Hematopoietic multipotent progenitor cell treated with erythropoietin and hydrocortisone succinate and interleukin-3 and kit ligand, for 17 days (in vitro differentiated cells): ENCODE data around the gene HMGCL.
A peak's percentile ranks its signal among the peaks of the same experiment; 100 is the strongest.
"Not testable (repeated sequence)": the region's sequence is repeated elsewhere in the genome, so short reads cannot be mapped to it uniquely, and the experiment has no call there.

ENCODE experiments used
- DNase-seq: peaks from one replicate; pipeline ENCODE4 v3.0.0-alpha.2; 2015; ENCODE audit warnings: low spot score

The HMGCL gene

DNA sequence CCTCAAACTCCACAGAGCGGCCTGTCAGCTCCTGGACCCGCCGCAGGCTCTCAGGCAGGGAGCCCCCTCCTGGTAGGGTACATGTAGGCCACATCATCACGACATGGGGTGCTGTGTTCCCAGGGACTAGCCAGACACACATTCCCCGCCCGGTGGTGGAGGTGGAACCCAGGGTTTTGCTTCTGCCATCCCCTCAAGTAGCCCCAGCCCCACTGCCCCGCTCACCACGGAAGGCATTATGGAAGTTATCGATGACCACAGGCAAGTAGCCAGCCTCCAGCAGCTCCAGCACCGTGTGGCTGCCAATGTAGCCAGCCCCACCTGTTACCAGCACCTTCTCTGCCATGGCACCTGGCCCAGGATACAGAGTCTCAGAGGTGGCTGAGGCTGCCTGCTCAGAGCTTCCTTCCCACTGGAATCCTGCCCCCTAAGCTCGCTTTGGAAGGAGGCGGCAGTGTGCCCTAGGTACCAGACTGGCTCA, 26.5 kb downstream of the HMGCL start:
- DNase-seq, result no peak

DNA sequence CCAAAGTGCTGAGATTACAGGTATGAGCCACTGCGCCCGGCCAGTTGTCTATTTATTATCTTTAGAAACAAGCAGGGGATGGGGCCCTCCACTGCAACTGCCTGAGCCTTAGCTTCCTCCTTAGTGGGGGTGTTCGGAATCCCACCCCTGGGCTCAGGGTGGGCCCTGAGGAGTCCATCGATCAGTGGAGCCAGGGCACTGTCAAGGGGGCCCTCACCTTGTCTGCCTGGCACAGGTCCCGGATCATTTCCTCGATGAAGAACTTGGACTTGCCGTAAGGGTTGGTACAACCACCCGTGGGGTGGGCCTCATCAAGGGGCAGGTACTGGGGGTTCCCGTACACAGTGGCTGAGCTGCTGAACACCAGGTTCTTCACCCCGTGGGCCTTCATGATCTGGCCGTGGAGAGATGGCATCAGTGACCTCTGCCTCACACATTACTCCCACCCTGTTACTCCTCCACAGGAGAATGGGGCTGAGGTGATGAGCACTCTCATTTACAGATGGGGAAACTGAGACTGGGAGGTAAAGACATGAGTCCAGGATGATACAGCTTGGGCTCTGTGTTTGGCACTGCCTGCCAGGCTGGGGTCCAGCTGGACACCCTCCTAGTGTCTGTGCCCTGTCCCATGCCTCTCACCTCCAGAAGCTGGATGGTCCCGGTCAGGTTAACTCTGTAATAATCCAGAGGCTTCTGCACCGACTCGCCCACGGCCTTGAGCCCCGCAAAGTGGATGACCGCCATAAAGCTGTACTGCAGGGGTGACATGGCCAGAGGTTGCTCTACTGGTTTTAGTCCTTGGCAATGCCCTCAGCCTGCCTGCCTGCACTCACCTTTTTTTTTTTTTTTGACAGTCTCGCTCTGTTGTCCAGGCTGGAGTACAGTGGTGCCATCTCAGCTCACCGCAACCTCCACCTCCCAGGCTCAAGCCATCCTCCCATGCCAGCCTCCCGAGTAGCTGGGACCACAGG, 27.5 kb downstream of the HMGCL start:
- no peak for DNase-seq

DNA sequence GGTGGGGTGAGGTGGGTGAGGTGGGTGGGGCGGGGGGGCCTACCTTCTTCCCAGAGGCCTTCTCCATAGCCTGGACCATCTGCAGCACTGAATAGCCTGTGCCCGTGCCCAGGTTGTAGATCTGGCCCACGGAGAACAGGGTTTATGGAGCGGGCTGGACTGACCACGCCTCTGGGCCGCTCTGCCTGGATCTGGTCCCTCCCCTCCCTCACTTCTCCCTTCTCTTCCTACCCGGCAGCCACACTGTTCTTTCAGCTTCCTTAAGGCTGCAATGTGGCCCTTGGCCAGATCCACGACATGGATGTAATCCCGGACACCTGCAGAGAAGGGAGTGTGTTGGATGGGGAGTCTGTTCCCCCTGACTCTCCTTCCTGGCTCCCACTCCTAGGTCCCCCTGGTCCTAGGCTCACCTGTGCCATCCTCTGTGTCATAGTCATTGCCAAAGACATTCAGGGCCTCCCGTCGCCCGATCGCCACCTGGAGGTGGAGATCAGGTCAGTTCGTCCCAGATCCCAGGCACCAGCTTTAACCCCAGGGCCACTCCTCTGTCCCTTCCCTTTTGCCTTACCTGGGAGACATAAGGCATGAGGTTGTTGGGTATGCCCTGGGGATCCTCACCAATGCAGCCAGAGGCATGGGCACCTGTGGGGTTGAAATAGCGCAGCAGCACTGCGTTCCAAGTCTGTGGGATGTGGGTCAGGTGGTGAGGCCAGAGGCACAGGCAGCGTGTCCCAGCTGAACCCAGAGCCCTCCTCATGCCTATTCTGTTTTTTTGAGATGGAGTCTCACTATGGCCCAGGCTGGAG, 28.6 kb downstream of the HMGCL start:
- DNase-seq, result peak; percentile 52

DNA sequence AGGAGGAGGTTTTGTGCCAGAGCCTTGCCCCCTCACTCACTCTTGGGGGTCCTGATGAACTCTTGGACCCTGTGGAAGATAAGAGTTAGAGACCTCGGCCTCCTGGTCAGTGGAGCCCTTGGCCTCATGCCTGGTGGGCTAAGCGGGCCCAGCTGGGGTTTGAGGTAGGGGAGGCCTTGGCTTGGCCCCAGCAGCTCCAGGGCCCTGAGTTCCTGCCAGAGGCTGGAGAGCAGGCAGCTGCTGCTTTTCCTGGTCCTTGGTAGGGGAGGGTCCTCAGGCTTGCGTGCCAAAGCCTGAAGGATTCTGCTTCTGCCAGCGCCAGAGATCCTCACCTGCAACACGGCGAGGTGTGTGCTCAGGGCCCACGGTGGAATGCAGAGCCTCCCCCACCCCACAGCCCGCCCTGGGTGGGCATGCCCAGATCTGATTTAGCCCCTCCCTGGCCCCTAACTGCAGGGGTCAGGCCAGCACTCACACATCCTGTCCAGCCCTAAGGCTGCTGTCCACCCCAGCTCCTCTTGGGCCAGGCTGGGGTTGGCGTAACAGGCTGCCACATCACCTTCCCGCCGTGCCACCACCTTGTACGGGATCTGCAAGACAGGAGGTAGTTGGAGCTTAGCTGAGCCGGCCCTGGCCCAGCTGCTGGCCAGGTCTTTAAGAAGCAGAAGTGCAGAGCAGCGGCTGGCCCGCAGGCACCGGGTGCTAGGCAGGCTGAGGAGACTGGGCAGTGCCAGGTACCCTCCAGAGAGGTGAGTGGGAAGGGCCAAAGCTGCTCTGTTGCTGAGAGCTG, 29.4 kb downstream of the HMGCL start:
- no peak for DNase-seq

DNA sequence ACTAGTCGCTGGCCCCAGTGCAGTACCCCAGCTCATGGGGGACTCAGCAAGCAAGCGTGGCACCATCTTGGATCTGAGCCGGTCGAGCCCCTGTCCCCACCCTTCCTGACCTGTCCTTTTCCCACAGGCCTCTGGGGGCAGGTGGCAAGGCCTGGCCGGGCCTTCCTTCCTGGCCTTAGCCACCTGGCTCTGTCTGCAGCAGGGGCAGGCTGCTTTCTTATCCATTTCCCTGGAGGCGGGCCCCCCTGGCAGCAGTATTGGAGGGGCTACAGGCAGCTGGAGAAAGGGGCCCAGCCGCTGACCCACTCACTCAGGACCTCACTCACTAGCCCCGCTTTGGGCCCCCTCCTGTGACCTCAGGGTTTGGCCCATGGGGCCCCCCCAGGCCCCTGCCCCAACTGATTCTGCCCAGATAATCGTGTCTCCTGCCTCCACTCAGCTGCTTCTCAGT, 30.5 kb downstream of the HMGCL start:
- DNase-seq, result not testable (repeated sequence)

DNA sequence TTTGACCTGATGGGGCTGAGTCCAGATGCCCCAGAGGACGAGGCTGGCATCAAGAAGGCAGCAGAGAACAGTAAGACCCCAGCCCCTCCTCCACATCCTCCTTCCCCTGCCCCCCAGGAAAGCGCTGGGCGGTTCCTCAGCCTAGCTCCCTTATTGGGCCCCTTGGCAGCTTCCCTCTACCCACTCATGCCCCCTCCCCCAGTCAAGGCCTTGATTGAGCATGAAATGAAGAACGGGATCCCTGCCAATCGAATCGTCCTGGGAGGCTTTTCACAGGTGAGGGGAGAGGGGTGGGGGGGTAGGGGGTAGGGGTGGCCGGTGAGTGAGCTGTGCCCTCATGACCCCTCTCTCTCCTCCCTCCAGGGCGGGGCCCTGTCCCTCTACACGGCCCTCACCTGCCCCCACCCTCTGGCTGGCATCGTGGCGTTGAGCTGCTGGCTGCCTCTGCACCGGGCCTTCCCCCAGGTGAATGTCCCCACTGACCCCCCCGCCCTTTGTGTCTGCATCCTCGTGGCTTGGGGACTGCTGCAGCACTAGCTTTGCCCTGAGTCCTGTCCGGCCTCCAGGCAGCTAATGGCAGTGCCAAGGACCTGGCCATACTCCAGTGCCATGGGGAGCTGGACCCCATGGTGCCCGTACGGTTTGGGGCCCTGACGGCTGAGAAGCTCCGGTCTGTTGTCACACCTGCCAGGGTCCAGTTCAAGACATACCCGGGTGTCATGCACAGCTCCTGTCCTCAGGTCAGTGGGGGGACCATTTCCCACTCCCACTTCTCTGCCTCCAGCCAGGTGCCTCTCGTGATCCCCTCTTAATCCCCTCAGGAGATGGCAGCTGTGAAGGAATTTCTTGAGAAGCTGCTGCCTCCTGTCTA, 31.1 kb downstream of the HMGCL start:
- no peak for DNase-seq

DNA sequence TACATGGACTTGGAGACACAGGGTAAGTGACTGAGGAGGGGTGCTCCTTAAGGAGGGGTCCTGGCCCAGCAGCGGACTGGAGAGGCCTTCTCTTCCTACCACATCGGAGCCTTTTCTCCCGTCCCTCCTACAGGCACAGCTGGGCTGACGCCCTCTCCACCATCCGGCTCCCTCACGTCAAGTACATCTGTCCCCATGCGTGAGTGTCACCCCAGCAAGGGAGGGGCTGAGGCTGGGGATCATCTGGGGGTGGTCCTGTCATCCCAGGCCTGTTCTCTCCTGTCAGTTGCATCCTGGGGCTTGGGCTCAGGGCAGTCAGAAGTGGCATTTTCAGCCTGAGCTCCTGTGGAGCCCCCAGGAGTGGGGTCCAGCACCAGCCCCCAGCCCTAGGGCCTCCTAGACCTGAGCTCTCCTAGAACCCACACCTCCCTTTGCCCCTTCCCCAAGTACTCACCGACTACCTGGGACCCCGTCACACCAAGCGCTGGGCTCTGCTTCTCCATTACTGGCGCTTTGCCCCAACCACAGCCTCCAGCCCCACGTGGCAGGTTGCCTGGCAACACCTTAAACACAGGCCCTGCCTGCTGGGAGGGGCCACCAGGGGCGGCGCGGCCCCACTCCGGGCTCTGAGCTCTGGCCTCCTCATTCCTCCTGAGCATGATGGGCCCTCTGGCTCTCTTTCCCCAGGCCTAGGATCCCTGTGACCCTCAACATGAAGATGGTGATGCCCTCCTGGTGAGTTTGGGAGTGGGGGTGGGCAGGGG, 32.0 kb downstream of the HMGCL start:
- DNase-seq, result peak; percentile 80

DNA sequence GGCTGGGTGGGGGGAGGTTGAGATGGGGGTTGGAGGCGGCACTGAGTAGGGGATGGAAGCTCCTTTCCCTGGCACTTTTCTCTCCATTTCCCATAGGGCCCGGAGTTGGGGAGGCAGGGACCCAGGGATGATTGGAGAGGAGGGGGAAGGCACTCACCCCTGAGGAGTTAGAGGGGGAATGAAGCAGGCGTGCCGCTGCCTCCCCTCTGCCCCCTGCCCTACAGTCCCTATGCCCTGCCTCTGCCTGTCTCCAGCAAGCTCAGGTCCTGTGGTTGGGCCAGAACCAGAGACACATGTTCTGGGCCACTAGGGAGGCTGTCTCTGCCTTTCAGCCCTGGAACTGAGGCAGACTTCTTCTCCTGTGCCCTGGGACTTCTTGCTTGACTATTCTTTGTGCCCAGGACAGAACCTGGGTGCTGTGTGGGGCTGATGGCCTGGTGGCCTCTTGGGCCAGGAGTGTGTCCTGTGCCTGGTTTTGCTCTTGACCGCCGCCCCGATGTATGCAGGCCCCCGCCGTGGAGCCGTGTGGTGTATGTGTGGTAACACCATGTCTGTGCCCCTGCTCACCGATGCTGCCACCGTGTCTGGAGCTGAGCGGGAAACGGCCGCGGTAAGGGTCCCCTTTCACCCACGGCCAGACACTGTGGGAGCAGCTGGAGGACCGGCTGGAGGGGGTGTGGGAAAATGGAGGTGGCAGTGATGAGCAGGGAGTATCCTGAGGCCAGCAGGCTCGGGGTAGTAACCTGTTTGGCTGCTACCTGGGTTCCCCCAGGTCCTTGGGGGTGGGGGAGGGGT, 32.9 kb downstream of the HMGCL start:
- no peak for DNase-seq

DNA sequence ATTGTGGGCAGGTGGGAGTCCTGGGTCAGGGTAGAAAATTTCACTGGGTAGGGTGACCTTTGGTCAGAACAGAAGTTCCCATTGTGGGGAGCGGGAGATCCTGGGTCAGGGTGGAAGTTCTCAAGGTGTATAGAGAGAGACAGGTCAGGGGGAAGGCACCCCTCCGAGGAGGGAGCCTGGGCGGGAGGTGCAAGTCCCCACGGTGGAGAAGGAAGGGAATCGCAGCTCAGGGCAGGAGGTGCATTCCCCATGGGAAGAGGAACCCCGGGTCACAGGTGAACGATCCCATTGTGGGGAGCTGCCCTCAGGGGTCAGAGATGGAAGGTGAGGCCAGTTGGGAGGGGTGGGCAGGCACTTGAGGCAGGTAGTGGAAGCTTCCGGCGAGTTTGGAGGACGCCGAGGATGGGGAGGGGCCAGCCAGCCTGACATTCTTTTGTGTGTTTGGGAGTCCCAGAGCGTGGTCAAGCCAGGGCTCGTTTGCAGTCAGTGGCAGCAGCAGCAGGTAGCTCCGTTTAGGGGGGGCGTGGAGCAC, 33.6 kb downstream of the HMGCL start:
- no peak for DNase-seq

DNA sequence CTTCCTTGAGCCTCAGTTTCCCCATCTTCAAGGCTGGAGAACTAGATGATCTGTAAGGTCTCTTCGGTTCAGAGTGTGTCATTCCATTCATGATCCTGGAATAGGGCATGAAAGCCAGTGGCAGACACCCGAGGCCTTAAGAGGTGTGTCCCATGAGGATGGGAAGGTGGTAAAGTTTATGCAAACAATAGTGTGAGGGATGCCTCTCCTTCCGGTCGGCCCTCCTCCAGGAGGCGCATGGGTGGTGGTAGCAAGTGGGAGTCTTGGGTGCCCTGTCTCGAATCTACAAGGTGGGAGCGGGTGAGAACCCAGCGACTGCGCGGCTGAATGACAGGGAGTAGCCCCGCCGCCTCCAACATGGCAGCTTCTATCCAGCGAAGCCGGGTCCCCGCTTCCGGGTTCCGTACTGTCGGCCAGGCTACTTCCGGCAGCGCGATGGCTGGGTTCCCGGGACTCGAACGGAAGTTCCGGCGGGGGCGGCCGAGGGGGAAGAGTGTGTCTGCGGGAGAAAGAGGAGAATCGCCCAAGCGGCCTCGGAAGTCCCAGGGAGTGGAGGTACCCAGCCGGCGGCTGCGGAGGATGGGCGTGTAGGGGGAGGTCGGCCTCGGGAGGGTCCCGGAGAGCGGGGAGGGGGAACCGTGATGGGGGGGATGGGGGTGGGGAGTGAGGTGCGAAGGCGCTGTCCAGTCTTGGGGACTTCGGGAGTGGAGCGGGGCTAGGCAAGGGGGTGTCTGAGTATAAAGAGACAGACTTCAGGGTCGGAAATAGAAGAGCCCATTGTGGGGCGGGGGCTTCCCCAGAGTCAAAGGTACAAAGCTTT, 34.3 kb downstream of the HMGCL start, which contains the start of gene LYPLA2:
TSS of gene LYPLA2 (plus strand) at position 450 of the 820 bp plus-strand sequence. CDS start 1,538 bp downstream, outside the sequence.
- peak; percentile 76 for DNase-seq

DNA sequence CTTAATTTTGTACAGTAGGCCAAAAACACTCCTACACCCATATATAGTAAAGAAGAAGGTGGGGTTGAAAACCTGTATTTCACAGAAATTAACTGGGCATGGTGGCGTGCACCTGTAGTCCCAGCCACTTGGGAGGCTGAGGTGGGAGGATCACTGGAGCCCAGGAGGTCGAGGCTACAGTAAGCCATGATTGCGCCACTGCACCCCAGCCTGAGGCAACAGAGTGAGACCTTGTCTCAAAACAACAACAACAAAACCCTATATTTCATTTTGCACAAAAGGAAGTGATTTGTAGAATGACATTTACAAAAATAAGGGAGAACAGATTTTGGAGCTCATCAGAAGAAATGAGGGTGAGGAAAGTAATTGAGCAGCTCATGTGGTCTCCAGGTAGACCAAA, 36.5 kb downstream of the HMGCL start:
- no peak for DNase-seq

DNA sequence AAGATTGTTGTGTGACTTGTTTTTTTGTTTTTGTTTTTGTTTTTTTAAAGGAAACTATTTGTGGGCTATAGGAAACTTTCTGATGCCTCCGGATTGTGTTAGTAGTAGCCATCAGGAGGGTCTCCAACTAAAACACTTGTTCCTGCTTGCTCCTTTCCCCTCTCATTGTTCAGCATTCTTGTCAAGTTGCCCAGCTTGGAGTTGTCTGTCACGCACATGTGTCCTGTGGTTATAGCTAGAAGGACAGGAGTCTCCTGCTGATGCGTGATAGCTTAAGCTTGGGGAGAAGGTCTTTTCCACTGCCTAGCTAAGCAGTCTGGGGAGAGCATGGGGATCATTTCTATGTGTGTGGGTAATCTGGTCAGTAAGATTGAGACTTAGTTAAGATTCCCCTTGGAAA, 37.5 kb downstream of the HMGCL start:
- no peak for DNase-seq

DNA sequence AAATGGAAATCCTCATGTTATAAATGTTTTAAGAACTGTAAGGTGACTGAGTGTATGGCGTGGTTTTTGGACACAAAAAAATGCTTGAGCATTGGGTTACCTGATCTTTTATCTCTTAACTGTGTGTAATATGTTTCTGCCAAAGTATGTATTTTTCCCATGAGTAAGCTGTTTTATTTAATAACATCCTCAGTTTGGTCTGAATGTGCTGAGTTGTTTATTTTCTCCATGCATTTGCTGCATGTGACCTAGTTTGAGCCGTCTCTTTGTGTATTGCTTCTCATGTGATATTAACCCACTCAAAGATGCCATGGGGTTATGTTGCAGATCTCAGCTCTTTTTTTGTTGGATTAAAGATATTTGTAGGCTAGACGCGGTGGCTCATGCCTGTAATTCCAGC, 40.4 kb downstream of the HMGCL start:
- DNase-seq, result no peak

DNA sequence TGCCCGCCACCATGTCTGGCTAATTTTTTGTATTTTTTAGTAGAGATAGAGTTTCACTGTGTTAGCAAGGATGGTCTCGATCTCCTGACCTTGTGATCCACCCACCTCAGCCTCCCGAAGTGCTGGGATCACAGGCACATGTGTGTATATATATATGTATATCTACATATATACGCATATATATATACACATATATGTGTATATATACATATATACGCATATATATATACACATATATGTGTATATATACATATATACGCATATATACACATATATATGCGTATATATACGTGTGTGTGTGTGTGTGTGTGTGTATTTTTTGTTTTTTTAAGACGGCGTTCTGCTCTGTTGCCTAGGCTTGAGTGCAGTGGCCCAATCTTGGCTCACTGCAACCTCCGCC, 42.1 kb downstream of the HMGCL start:
- not testable (repeated sequence) for DNase-seq

DNA sequence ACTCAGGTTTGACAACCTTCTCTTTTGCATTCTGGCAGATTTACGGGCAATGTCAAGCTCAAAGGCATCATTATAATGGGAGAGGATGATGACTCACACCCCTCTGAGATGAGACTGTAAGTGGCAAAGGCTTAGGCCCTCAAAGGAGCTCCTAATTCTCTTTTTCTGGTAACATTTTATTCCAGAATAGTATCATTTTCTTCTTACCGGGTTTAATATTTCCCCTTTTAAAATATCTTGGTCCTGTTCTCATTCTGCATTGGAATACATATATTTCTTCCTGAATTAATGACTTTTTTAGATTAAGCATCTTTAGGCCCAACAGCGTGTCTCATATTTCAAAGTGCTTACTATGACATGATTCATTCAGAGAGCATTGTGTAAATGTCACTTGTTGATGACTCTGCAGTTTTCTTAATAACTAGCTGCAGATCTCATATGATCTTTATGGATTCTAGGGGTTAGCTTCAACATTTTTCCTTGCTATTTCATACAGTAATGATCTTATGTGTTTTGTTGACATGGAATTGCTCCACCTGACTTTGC, 45.3 kb downstream of the HMGCL start:
- DNase-seq, result peak; percentile 67

DNA sequence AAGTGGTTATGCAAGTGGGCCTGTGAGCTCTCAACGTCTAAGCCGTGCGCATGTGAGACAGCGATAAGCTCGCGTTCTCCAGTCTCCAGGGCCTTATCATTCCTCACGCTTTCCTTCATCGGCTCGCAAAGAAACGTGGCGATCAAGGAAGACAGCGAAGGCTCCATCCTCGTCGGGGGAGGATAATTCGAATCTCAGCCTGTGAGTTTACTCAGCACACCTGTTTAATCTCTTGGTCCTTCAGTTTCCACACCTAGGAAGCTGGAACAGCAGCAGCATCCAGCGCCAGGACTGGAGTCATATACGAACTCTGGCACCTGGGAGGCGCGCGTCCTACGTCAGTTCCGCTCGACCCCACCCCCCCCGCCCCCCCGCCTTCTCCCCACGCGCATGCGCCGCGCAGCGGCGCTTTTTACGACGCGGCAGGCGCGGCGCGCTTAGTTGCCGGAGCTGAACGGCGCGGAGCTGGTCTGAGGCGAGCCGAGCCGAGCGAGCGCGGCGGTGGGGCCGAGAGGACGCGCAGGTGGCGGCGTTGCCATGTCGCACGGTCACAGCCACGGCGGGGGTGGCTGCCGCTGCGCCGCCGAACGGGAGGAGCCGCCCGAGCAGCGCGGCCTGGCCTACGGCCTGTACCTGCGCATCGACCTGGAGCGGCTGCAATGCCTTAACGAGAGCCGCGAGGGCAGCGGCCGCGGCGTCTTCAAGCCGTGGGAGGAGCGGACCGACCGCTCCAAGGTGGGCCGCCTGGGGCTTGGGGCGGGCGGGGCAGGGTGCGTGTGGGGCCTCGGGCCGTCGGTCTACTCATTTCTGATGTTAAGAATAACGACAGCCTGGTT, 47.0 kb downstream of the HMGCL start, which contains the start of gene PITHD1:
TSS of gene PITHD1 (plus strand) at position 440 of the 836 bp plus-strand sequence. CDS start at position 538, 98 bp downstream.
- DNase-seq, result peak; percentile 95

DNA sequence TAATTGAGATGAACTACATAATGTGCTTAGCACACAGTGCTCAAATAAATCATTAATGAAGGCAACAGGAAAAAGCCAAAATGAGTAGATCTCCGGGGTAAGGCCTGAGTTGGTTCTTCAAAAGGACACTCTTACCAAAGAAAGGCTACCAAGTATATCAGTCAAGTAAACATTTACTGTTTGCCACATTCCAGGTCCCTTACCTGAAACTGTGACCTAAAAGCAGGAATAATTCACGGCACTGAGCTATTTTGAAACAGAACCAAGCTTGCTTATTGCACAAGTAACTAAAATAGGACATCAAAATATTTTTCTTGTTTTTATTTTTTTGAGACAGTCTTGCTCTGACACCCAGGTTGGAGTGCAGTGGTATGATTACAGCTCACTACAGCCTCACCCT, 49.0 kb downstream of the HMGCL start:
- peak; percentile 65 for DNase-seq
